ENCODE data around the gene RGS17.
"Not testable (repeated sequence)": the region's sequence is repeated elsewhere in the genome, so short reads cannot be mapped to it uniquely, and the experiment has no call there.

The RGS17 gene

GRCh38 chr6:152982904-152983636 is 148.0 kb downstream of the RGS17 start, which contains the start of gene FBXO5:
FBXO5 (minus strand) TSS chr6:152983041; CDS start chr6:152982959, 82 bp downstream.
- peak; percentile 88 to 93 for ATAC-seq

DNA sequence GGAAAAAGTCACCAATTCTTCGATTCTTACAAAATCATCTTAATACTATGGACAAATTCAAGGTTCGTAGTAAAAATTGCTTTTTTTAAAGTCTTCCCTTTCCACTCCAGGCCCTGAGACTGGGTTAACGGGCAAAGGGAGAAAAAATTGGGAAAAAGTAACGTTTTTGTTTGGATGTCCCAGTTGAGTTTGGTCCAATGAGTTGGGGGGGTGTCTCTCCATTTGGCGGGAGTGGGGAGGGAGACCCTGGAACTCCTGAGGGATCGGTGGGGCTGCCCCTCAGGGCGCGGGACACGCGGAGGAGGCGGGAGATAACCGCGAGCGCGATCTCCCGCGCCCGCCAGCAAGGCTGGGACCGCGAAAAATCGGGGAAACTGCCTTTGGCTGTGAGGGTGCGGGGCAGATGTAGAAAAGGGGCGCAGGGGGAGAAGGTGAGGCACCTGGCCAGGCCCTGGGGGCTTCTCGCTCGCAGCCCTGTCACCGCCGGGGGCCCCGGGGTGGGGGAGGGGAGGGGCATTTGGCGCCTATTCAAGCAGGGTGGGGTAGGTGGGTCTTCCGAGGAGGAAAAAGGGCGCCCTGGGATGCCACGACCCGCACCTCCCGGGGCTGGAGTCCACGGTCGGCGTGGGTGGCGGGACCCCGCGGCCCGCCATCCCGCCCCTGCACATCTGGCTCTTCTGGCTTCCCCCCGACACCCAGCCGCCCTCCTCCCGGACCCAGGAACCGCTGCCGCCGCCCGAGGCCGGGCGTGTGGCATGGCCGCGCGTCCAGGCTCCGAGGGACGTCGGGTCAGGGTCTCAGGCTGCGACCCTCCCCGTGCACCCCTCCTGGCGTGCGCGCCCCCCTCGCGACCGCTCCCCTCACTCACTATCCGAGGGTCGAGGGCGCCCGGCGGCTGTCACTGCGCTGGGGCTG is 148.8 kb downstream of the RGS17 start:
- no peak for ATAC-seq

DNA sequence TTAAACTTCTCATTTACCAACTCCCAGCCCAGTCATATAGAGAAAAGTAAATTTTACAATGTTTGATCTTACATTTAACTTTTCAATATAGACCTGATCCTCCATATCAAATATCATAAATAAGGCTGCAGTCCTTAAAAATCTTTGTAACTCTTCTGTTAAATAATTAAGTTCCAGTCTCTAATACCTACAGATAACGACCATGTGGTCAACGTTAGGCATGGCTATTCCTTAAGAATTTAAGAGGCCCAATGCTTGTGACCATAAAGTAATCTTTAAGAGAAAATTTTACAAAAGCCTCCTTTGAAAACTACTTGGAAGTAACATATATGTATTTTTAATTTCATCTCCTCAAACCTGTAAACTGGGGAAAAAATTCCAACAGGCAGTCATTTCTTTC is 149.9 kb downstream of the RGS17 start:
- ATAC-seq, result no peak

DNA sequence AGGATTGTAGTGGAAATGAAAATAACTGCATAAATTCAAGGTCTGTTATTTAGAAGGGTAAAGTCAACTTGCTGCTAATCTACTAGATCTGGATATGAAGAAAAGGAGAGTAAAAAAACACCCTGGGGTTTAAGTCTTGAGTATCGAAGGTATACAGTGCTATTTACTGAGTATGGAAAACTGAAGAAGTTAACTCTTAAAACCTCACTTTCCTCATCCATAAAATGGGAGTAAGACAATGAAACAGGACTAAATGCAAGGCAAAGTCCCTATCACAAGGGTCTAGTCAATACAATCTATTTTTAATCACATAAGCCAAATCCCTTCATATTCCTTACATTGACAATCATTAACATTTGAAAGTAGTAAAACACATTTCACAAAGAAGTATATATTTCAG is 150.4 kb downstream of the RGS17 start:
- no peak for ATAC-seq

DNA sequence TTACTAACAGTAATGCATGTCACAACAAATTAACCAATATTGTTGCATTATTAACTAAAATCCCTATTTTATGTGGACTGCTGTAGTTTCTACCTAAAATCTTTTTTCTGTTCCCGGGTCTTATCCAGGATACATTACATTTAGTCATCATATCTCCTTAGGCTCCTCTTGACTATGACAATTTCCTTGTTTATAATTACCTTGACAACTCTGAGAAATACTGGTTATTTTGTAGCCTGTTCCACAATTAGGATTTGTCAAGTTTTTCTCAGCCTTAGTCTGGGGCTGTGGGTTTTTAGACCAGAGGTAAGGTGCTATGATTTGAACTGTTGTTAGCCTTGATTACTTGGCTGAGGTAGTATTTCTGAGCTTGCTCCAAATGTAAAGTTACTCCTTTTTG is 152.0 kb downstream of the RGS17 start:
- no peak for ATAC-seq

- ATAC-seq, result no peak
These were observed 153.0 kb downstream of the RGS17 start for GRCh38 chr6:152978058-152978457.

- no peak for ATAC-seq
These were observed 153.5 kb downstream of the RGS17 start for GRCh38 chr6:152977556-152977955.

DNA sequence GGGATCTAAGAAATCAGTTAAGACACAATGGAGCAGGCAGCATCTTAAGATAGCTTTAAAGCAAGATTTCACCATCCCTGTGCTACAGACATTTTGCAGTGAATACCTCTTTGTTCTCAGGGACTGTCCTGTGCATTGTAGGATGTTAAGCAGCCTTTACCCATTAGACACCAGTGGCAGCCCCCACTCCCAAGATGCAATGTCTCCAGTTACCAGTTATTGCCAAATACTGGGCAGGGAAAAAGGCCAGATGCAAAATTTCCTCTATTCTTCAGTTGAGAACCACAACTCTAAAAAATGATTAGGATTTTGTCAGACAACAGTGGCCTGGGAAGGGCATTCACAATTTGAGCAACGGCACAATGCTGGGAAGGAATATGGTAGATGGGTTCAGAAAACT is 154.3 kb downstream of the RGS17 start:
- no peak for ATAC-seq

- peak; percentile 53 to 55 for ATAC-seq
These were observed 155.7 kb downstream of the RGS17 start for GRCh38 chr6:152975204-152975915.

GRCh38 chr6:152973916-152974315 is 157.2 kb downstream of the RGS17 start:
- peak in 1 of 2 donors; percentile 24 for ATAC-seq

DNA sequence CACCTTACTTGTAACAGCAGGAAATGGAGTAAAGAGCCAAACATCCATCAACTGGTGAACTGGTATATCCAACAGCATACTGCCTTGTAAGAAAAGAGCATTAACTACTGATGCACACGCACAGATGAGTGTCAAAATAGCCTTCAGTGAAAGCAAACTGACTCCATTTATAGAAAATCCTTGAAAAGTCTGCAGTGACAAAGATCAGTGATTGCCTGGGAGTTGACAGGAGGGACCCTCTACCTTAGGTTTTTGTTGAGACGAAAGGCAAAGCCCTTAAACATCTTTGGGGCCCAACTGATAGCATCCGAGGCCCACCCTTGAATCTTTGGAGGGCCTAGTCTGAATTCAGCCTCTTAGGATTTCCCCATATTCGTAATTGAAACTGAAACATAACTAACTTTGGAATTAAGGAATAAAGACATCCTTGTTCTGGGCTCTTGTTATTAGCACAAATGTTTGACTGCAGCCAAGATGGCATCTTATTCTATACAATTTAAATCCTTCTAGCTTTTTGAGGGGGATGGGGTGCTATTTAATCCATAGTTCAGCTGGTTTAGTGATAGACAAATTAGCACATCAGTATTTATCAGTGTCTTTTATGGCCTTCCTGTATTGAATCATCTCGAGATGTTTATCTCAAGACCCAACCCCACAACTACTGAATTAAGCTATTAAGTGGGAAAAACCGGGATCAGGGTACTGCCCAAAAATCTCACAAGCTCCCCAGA is 161.2 kb downstream of the RGS17 start:
- ATAC-seq, result no peak

GRCh38 chr6:152966168-152966894 is 164.8 kb downstream of the RGS17 start:
- not testable (repeated sequence) for ATAC-seq

GRCh38 chr6:152959333-152959732 is 171.7 kb downstream of the RGS17 start:
- ATAC-seq, result no peak

DNA sequence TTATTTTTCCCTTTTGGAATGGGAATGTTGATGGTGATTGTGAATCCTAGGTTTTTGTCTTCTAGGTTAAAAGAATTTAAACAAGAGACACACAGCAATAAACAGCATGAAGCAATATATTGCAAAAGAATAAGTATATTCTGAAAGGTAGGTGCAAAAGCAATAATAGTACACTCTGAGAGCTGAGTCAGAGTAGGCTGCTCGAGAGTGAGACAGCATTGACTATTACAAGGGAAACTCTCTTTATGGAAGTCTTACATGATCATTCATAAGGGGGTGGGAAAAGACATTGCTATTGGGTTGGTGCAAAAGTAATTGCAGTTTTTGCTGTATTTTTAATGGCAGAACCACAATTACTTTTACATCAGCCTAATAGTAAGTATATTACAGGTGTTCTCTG is 173.3 kb downstream of the RGS17 start:
- no peak for ATAC-seq

Data from activated CD4-positive, CD25-positive, alpha-beta regulatory T cell treated with anti-CD3 and anti-CD28 coated beads, Interleukin-2, amount 50 U/mL, for 24 hours (primary cell).